ENCODE measurements around the gene PLET1.
A peak's percentile ranks its signal among the peaks of the same experiment; 100 is the strongest.

Gene PLET1, protein sequence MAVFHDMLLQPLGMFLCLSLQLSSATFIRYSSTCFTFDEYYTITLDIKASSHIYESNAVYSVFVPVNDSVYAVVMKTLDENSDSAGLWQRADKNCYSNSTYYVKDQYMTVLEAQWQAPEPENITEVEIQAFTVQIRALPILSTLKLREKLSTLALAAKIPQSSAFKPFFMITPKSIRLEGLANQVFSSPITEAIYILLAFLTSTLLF

DNA sequence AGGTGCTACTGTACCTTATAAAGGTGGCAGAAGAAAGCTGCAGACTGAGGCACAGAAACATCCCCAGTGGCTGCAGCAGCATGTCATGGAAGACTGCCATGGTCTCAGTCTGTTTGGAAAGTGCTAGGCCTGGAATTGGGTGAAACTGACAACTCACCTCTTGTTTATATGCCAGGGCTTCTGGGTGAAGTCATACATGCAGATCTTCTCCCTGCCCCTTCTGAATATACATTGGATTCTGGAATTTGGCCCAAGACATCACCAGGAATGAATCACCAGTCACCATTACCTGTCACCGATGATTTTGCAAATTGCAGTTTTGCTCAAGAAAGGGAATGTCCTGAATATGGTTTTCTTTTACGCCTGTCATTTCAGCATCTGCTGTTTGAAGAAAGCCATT lies at the start of gene PLET1:
PLET1 (minus strand) TSS at position 371 of the 400 bp plus-strand sequence; CDS start at position 100, 271 bp downstream.
- DNase-seq (ENCODE audit: low spot score): peak; percentile 31

DNA sequence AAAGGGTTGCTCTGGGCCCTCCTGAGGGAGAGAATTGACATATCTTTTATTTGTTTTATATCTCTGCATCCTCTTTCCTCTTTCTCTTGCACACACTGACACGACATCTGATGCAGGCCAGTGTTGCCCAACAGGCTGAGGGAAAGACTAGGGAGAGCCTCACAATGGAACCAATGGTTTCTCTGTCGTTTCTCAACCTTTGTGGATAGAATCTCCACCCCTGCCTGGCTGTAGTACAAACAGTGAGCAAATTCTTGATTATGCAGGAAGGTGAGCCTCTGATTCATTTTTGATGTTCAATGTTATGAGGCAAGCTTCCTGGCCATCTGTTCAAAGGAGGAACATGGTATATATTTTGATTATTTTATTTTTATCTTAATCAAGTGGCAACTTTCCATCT lies 49.8 kb upstream of the PLET1 start:
- no peak for DNase-seq (ENCODE audit: low spot score)

DNA sequence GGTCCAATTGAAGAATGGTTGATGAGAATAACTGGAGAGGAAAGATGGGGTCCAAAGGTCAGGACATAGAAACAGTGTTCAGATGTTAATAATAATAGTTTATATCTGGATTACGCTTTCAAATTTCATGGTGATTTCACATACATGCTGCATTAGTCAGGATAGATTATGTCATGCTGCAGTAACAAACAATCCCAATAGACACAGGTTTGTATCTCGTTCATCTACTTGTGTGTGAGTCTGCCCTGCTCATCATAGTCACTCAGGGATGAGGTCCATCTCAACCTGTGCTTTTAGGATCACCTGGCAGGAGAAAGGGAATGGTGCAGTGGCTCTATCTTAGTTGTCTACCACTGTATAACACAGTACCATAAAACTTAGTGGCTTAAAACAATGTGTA lies 48.0 kb upstream of the PLET1 start:
- no peak for DNase-seq (ENCODE audit: low spot score)

DNA sequence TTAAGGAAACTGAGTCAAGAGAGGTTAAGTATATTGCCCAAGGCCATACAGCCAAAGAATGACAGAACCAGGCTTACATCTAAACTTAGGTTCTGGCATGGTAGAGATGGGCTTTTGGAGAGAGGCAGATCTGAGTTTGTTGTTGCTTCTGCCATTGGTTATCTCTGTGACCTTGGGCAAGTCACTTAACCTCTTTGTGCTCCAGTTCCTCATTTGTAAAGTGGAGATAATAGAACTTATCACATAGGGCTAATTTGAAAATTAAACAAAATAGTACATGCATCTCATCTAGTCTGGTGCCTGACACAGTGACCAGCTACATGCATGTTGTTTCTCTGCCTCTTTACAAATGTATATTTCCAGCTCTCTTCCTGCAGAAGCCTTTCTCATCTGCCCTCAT lies 47.0 kb upstream of the PLET1 start:
- DNase-seq (ENCODE audit: low spot score): no peak

DNA sequence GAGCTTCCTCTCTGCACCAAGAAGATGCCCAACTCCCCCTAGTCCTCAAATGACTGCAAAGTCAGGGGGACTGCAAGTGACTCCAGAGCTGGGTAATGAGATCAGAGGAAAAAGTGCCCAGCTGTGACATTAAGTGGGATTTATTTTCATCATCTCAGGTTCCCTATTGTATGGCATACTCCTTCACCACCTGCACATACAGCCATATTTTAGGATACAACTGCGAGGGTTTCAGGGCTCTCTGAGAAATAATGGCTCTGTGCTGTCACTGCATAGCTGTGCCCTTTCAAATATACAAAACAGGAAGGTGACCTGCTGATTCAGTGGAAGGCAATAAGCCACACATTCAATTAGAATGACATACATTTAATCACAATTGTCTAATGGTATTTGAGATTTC lies 45.6 kb upstream of the PLET1 start:
- no peak for DNase-seq (ENCODE audit: low spot score)

DNA sequence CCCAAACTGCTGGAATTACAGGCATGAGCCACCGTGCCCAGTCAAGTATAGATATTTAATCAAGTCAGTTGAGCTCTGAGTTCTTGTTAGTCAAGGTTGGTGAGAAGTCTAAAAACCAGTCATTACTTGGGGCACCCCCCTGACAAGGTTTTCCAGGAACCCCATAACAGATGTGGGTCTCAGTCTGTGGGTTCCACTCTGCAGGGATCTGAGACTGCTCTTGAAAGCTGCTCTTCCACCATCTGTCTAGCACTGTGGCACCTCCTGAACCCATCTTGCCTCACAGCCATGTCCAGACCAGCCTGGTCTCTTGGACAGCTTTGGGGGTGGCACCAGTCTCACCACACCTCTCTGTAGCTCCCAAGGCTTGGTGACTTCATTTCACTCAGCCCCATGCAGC lies 44.3 kb upstream of the PLET1 start:
- DNase-seq (ENCODE audit: low spot score): no peak

DNA sequence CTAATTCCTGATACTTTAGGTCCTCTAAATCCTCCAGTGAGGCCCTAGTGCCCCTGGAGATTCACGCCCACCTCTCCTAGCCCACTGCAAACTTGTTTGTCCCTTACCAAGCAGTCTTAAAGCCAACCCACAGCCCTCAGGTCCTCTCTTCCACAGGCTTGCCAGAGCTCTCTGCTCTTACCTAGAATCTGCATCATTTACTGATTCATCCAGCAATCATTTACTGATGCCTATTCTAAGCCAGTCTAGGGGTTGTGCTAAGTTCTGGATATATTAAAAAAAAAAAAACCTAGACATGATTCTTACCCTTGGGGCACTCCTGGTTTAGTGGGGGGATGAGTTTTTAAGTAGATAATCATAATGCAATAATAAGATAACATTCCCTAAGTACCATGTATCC lies 43.0 kb upstream of the PLET1 start:
- DNase-seq (ENCODE audit: low spot score): peak; percentile 40

DNA sequence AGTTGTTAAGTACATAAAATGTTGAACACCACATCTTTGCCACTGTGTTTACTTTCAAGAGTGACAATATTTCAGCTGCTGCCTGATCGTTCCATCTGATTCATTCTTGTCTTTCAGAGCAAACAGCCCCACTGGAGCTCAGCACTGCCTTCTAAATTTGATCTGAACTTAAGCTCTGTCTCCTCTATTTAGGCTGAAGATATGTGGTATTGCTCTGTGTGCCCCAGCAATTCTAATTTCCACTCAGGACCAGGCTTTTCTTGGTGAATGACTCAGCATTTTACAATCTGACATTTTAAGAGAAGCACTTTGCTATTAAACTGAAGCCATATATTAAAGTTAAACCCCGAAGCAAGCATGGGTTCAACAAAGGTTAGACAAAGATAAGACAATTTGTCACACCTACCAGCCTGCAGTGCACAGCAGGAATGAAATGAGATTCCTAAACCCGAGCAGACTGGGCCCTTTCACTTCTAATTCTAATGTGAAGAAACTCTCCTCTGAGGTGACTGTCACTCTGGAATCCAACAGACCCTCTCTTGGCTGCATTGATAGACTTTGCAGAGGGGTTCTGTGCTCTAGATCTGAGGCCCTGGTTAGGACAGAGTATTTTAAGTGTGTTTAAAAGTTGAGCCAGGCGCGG lies 41.7 kb upstream of the PLET1 start:
- DNase-seq (ENCODE audit: low spot score): no peak

DNA sequence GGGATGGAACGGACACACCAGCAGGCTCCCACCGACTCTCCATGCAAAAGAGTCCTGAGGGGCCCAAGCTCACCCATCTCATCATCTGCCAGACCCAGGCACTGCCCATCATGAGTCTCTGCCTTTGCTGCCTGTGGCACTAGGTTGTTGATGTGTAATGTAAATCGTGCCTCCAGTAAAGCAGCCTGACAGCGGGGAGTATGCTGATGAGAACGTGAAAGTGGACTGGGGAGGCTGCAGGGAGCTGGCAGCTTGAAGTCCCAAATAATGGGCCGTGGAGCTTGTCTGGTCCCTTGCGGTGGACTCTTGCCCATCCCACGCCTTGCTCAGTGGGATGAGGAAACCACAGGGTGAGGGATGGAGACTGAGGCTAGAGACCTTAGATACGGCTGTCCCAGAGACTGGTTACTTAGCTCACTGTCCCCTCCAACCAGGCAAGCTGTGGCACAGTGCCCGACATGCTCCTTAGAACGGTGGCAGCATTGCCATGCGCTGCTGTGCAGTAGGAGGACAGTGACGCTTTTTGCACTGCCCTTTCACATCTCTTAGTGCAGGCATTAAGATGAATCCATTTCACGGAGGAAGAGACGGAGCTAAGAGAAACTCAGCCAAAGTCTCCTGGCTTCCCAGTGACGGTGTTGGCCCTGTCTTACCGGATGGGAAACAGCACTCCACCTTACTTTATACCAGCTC lies 39.6 kb upstream of the PLET1 start:
- no peak for DNase-seq (ENCODE audit: low spot score)

DNA sequence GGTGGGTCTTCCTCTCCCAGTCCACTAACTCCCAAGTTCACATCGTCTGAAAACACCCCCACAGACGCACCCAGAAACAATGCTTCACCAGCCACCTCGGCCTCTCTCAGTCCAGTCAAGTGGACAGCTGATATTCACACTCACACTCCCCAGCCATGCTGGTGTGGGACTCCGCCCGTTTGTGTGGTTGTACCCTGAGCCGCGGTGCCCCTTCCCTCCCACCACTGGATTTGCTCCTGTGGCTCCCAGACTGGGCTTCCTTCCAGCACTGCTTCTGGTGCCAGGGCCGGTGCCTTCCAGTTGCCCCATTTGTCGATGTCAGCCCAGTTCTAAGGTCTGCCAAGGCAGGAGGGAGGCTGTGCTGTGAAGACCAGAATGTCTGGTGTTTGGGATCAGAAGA lies 37.9 kb upstream of the PLET1 start:
- DNase-seq (ENCODE audit: low spot score): no peak

DNA sequence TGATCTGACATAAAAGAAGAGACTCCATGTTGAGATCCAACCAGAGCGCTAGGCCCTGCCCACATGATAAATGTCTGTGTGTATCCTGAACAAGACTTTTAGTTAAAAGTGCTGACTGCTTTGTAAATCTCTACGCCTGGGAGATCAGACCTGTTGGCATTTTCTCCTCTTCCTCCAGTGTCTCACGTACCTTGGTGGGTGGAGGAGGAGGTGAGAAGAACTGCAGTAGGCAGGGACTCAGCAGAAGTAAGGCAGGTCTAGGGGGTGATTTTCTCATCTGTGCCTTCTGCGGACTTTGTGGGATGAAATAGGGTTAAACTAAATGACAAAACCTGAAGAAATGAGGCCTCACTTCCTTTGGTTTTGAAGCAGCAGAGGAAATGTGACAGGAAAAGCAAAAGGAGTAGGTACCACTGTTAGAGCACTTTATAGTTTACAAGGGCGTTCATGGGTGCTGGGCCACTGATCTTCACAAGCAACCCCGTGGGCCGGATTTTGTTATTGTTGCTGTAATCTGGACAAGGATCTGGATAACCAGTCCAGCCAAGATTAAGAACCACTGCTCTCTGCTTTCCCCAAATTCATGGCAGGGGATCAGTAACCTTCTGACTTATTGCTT lies 36.7 kb upstream of the PLET1 start:
- peak; percentile 20 for DNase-seq (ENCODE audit: low spot score)

DNA sequence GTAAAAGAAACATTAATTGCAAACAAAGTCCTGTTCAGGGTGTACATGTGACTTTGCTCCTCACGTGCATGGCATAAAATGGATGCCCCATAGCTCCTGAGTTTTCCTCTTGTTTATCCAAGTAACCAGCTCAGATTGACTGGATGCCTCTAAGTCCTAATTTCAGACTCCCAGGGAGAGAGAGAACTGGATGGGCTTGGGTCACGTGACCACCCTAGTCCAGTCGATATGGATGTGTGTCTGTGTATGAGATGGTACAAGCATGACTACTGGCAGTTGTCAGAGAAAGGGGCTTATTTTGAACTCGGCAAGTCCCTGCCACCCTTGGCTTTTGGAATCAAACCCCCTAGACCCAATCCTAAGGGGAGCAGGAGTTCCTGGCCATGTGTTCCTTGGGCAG lies 35.4 kb upstream of the PLET1 start:
- DNase-seq (ENCODE audit: low spot score): no peak

DNA sequence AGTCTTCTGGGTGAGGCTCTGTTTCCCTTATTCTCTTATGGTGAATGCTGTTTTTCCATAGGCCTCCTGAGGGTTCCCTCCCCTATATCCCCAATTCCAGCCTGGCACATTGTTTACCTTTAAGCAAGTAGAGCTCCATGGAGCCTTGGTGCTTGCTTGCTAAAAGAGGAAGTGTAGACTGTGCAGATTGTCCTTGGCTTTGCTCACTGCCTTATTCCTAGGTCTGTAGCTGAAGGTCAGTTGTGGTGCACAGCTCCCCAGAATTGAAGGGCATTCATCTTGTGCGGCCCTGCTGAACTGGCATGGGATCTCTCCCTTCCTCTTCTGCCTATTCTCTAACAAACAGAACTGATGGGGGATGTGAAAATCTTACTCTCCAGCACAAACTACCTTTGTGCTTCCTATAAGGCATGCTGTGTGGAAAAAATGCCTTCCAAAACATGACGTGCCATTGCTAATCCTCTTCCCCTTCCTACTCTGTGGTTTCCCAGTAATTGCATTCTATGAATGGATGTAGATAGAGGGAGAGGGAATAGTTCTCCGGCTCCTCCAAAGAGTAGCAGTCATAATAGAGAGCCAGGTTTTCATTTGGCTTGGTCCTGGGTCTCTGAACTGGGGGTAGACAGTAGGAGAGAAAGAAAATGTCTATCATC lies 34.2 kb upstream of the PLET1 start:
- DNase-seq (ENCODE audit: low spot score): no peak

DNA sequence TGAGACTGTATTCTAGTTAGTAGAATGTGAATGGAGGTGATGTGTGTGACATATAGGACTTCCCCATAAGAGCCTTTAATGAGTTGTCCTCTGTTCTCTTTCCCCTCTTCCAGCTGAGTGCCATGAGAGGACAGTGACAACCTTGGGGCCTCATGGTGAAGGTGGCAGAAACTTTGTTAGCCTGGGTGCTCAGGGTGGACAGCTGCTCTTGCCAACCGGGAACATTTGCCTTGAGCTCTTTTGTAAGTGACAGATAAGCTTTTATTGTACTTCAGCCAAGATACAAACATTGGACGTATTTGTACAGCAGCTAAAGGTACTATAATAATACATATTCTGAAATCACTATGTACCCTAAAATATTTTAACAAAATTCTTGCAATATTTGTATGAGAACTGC lies 33.0 kb upstream of the PLET1 start:
- no peak for DNase-seq (ENCODE audit: low spot score)

DNA sequence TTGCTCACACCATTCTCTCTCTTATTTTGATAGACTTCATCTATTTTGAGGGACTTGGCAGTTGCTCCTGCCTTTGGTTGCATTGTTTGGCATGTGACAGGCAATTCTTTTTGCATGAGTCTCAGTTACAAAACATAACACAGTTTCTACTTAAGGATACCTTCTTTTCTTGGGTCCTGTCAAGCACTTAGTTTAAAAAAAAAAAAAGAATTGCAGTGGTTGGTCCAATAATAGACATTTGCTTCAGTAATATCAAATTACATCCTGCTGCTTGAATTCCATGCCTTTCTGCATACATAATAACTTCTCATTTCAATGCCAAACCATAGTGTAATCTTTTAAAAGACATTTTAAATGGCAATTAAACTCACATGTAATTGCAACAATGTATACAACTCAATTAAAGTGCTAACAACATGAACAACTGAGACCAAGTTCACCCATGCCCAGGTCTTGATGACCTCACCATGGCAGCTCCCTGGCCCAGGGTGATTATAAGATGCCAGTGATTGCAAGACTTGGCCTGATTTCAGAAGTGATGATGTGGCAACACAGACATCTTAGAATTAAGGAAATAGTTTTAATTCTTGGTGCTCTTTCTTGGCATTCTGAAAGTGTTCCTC lies 32.2 kb upstream of the PLET1 start:
- peak; percentile 82 for DNase-seq (ENCODE audit: low spot score)

DNA sequence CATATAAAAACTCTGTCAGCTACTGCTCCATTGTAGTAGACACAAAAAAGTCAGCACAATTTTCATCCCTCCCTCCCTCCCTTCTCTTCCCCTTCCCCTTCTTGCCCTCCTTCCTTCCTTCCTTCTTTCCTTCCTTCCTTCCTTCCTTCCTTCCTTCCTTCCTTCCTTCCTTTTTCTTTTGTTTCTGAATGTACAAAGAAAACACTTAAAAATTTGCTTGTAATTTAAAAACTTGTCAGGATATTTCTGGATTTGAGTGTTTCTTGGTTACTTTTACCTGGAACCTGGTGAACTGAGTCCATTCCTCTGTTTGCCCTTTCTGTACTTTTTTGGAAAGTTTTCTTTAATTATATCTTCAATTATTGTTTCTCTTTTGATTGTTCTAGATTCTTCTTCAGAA lies 31.5 kb upstream of the PLET1 start:
- no peak for DNase-seq (ENCODE audit: low spot score)

DNA sequence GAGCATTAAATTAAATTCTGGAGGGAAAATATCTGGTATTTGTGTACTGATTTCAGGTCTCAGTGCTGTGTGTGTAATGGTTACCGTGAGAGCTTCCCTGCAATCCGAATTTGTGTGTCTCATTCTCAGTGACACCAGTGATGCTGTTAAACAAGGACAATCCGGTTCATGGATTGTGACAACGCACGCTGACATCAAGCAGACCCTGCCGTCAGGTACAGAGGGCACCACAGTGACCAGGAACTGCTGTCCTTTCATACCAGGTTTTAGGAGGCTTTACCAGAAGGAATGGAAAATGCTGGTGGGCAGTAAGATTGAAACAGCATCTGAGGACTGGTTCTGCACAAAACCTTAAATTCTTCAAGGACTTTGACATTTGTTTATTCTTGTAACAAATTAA lies 30.5 kb upstream of the PLET1 start:
- no peak for DNase-seq (ENCODE audit: low spot score)

DNA sequence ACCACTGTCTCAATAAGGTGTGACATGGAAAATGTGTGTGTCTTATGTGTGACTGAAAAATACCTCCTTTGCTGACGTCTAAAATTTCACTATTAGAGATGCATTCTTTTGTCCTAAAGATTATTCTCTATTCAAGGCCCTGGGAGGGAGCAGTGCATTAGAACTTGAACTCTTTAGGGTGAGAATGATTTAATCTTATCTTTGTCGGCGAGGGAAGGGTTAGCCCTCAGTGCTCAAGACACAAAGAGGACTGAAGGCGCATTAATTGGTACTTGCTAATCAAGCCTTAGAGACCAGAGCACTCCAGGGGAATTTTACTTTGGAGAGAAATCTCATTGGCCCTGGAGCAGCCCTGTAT lies 29.8 kb upstream of the PLET1 start:
- no peak for DNase-seq (ENCODE audit: low spot score)

DNA sequence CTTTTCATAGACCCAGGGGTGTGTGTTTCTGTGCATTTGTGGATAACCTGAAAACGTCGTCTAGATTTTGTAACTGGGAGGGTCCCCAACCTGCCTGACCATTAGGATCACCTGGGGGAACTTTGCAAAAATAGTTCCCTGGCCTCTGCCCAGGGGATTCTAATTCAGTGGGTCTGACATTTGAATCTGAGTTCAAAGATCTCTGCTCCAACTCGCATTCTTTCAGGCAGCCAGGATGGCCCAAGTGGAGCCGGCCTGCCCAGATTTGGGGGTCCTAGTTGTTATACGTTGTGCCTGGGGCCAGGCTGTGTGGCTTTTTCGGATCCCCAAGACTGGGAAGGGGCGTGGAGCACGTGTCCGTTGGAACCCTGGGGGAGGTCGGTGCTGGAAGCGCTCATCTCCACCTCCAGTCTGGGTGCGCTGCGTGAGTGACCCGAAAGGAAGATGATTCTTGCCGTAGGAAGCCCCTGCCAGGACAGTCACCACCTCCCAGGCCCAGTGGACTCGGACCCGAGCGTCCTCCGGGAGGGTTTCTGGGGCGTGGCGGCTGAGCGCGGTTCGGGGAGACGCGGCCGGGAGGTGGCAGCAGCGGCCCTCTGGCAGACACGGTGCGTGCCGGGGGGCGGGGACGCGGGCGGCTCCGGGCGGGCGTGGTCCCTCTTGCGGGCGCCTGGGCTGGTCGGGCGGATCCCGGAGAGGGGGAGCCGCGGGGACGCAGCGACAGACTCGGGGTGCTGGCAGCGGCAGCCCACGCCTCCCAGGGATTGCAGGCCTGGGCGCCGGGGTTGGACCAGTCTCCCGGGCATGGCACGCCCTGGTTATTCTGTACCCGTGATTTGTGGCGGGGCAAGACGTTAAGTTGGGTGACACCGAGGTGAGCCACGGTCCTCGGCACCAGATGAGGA lies 29.2 kb upstream of the PLET1 start:
- DNase-seq (ENCODE audit: low spot score): peak; percentile 66

DNA sequence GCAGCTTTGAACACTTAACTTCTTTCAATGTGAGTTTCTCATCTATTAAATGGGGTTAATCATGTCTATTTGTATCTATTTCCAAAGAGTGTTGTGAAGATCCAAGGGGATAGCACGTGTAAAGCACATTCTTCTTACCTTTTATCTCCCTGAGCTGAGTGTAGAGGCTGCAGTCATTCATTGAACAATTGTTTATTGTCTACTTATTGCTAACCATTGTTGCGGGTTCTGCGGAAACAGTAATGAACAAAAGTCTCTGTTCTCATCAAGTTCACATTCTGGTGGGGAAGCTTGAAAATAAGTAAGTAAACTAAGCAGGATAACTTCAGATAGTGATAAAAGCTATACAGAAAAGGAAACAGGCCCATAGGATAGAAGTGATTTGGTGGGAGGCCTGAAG lies 27.4 kb upstream of the PLET1 start:
- DNase-seq (ENCODE audit: low spot score): no peak

DNA sequence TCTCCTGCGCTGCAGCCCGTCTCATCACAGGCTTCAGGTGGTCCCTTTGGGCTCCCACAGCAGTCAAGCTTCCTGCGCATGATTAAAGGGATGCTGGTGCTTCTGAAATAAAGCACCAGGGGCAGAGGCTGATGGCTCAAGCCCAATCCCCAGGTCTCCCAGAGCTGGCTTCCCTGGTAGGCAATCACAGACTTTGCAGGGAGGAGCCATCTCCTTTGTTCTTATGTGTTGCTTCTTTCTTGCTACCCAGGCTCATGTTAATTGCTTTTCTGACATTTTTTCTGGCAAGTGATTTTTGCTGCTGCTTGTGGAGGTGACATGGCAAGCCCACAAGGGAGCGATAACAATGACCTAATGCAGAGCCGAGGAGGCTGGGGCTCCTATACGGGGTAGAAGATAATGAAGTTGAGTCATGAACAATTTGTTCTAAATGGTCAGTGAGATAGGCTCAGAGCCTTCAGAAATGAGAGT lies 25.2 kb upstream of the PLET1 start:
- DNase-seq (ENCODE audit: low spot score): no peak
